HepG2 (cell line): ENCODE measurements around the gene CAMSAP2. TPM values are rescaled to one million over a fixed set of nuclear protein-coding genes. Genes with fewer than 3 reads are reported as not detected.

Experiments used
- AFF4 ChIP-seq: sonication (generic); formaldehyde crosslinking; IDR thresholded peaks from 2 replicates; pipeline ENCODE4 v1.4.0; 2020; ENCODE audit warnings: missing genetic modification reagents
- ATM ChIP-seq: fragments of 450-650 bp; IDR thresholded peaks from 2 replicates; pipeline ENCODE4 v1.7.1; 2017; ENCODE audit warnings: mild to moderate bottlenecking, borderline replicate concordance
- ELF3 ChIP-seq: IDR thresholded peaks from 2 replicates; pipeline ENCODE4 v1.6.1; 2016; ENCODE audit warnings: missing genetic modification reagents, missing compliant biosample characterization
- FOXA3 ChIP-seq: IDR thresholded peaks from 2 replicates; pipeline ENCODE4 v1.6.1; 2016; ENCODE audit warnings: missing genetic modification reagents, missing compliant biosample characterization
- NFE2 ChIP-seq: sonication (generic); formaldehyde crosslinking; IDR thresholded peaks from 2 replicates; pipeline ENCODE4 v1.4.0; 2020; ENCODE audit warnings: missing genetic modification reagents
- PHB2 ChIP-seq: fragments of 450-650 bp; IDR thresholded peaks from 2 replicates; pipeline ENCODE4 v1.6.1; 2018; ENCODE audit not compliant: partially characterized antibody
- PTBP1 ChIP-seq: fragments of 200-400 bp; formaldehyde crosslinking; IDR thresholded peaks from 2 replicates; pipeline ENCODE4 v1.6.1; 2018; ENCODE audit warnings: low read length, low read depth; ENCODE audit not compliant: poor library complexity, severe bottlenecking
- ZFP37 ChIP-seq: sonication (generic); formaldehyde crosslinking; IDR thresholded peaks from 2 replicates; pipeline ENCODE4 v1.4.0; 2020; ENCODE audit warnings: missing genetic modification reagents, borderline replicate concordance
- ZFYVE20 ChIP-seq: sonication (generic); formaldehyde crosslinking; IDR thresholded peaks from 2 replicates; pipeline ENCODE4 v1.8.0; 2023; ENCODE audit warnings: low read depth, mild to moderate bottlenecking, moderate library complexity, missing genetic modification reagents, borderline replicate concordance
- ZNF101 ChIP-seq: sonication (generic); formaldehyde crosslinking; IDR thresholded peaks from 2 replicates; pipeline ENCODE4 v1.4.0; 2020; ENCODE audit warnings: mild to moderate bottlenecking, low read depth, missing genetic modification reagents, borderline replicate concordance
- ZNF256 ChIP-seq: sonication (generic); formaldehyde crosslinking; conservative IDR thresholded peaks from 2 replicates; pipeline ENCODE4 v1.4.0; 2020; ENCODE audit warnings: missing genetic modification reagents
- ZNF562 ChIP-seq: sonication (generic); formaldehyde crosslinking; IDR thresholded peaks from 2 replicates; pipeline ENCODE4 v1.8.0; 2022; ENCODE audit warnings: missing genetic modification reagents, borderline replicate concordance
- ZNF616 ChIP-seq: sonication (generic); formaldehyde crosslinking; IDR thresholded peaks from 2 replicates; pipeline ENCODE4 v1.5.0; 2020; ENCODE audit warnings: low read depth, mild to moderate bottlenecking, missing genetic modification reagents
- ZNF7 ChIP-seq: IDR thresholded peaks from 2 replicates; pipeline ENCODE4 v1.6.1; 2016; ENCODE audit warnings: missing biosample characterization, missing genetic modification reagents
- ZNF749 ChIP-seq: sonication (generic); formaldehyde crosslinking; IDR thresholded peaks from 2 replicates; pipeline ENCODE4 v1.8.0; 2022; ENCODE audit warnings: mild to moderate bottlenecking, missing genetic modification reagents, moderate library complexity, borderline replicate concordance
- ZNF800 ChIP-seq: sonication (generic); formaldehyde crosslinking; IDR thresholded peaks from 2 replicates; pipeline ENCODE4 v1.4.0; 2020; ENCODE audit warnings: missing genetic modification reagents
- ZSCAN22 ChIP-seq: sonication (generic); formaldehyde crosslinking; IDR thresholded peaks from 2 replicates; pipeline ENCODE4 v1.4.0; 2020; ENCODE audit warnings: mild to moderate bottlenecking, missing genetic modification reagents
- ZSCAN31 ChIP-seq: sonication (generic); formaldehyde crosslinking; IDR thresholded peaks from 2 replicates; pipeline ENCODE4 v1.5.0; 2020; ENCODE audit warnings: low read depth, mild to moderate bottlenecking, missing genetic modification reagents
- polyA plus RNA-seq, 8 experiments: library from polyadenylated mRNA; depleted of rRNA in 3 of 8; stranded (reverse) in 7 of 8; unstranded in 1 of 8; fragments of >200 nt; fragmentation: Illumina TruSeq in 4 of 8; extraction: Trizol in 4 of 8; gene quantifications; 2 replicates each; pipeline versions ENCODE4 v1.2.1 to v1.2.3, GENCODE V29; 2011 to 2016; ENCODE audit warnings: low read depth in 4 of 8, missing spikeins in 1 of 8, mixed read lengths in 1 of 8; ENCODE audit not compliant: insufficient read depth in 1 of 8
- total RNA-seq, 5 experiments: library from RNA; depleted of rRNA; stranded (reverse); fragments of >200 nt; fragmentation: Illumina TruSeq; extraction: Trizol; gene quantifications; 2 replicates each; pipeline ENCODE4 v1.2.3, GENCODE V29; 2016; ENCODE audit warnings: low read depth in 1 of 5

The CAMSAP2 gene
- total and polyA plus RNA-seq, 2 of the 13 experiments (the other 11 are each of a cell fraction or from before 2014, with no cell fraction given) = 3.4 to 8.2 TPM

GRCh38 chr1:200896531-200897196, 158.0 kb downstream of the CAMSAP2 start (continued):
- TF ChIP-seq AFF4 (CRISPR knock-in tag) (no peak), NFE2 (no peak), ZFYVE20 (CRISPR knock-in tag) (no peak), PTBP1 (no peak), ZNF749 (no peak), ZNF800 (CRISPR knock-in tag) (no peak), ZNF616 (CRISPR knock-in tag) (no peak), ATM (no peak), ZSCAN31 (no peak), ZNF101 (CRISPR knock-in tag) (no peak), ELF3 (CRISPR knock-in tag) (peak; percentile 82), ZSCAN22 (CRISPR knock-in tag) (no peak), ZFP37 (CRISPR knock-in tag) (no peak), PHB2 (no peak), ZNF7 (no peak), FOXA3 (CRISPR knock-in tag) (peak; percentile 77), ZNF256 (no peak), ZNF562 (no peak)
